GM19467 (cell line): Measurements from ENCODE around the gene NMUR2.

Source experiments
- ATAC-seq: cut with Tn5 transposase; IDR thresholded peaks from one replicate; pipeline ENCODE4 v1.9.1; 2021; ENCODE audit warnings: mild to moderate bottlenecking, moderate library complexity; ENCODE audit not compliant: unreplicated experiment

Gene NMUR2

GRCh38 chr5:152405145-152405544, at the start of gene NMUR2:
NMUR2 (minus strand) TSS chr5:152405279; CDS start chr5:152405113, 166 bp downstream.
- ATAC-seq, result no peak

DNA sequence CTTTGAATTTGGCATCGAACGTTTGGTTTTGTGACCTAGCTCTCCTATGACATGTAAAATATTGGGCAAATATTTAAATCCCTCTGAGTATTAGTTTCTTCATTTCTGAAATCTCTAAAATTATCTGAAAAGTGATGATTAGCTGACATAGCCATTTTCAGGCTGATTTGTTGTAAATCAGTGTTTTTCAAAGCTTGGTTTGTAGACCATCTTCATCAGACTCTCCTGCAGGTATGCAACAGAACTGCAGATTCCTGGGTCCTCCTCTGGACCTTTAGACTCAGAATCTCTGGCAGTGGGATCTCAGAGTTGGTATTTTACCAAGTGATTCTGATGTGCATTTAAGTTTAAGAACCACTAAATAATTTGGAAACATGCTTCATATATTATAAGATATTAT, 38.9 kb upstream of the NMUR2 start:
- ATAC-seq, result no peak

- no peak for ATAC-seq
Measured at GRCh38 chr5:152439791-152440190, 34.7 kb upstream of the NMUR2 start.

DNA sequence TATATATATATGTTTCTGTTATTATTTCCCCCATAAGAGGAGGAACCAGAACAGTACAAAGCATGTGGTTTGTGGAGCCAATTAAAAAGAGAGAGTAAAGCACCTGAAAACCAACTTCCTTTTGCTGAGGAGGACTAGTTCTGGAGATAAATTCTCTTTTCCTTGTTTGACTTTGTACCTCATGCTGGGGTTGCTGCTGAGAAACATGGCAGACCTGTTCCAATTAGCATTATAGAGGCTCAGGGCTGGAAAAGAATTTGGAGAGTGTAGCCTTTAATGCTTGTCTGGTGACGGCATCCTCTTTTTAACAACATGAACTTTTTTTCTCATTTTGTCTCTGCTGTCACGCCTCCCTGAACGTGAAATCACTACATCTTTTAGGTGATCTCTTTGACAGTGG, 32.8 kb upstream of the NMUR2 start:
- ATAC-seq, result no peak

- ATAC-seq, result no peak
Measured at GRCh38 chr5:152427721-152428120, 22.6 kb upstream of the NMUR2 start.

GRCh38 chr5:152425083-152425482, 20.0 kb upstream of the NMUR2 start:
- ATAC-seq, result no peak

GRCh38 chr5:152424501-152424900, 19.4 kb upstream of the NMUR2 start:
- no peak for ATAC-seq

DNA sequence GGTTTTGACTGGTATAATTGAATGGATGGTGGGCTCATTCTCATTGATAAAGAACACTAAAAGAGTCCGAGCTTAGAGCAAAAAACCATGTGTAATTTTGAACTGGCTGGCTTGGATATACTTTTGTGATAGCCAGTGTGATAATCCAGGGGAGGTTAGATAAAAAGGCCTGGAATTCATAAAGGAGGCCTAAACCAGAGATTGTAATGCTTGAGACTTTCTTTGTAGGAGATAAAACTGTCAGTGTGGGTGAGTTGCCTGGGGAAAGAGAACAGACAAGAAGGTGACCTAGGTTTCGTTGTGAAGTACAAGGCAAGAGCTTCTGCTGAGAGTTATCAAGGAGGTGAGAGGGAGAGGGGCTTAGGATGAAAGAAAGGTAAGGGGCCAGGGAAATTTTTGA, 17.0 kb upstream of the NMUR2 start:
- no peak for ATAC-seq

- no peak for ATAC-seq
Measured at GRCh38 chr5:152412129-152412528, 7.0 kb upstream of the NMUR2 start.

- no peak for ATAC-seq
Measured at GRCh38 chr5:152406082-152406481, 1.0 kb upstream of the NMUR2 start.

DNA sequence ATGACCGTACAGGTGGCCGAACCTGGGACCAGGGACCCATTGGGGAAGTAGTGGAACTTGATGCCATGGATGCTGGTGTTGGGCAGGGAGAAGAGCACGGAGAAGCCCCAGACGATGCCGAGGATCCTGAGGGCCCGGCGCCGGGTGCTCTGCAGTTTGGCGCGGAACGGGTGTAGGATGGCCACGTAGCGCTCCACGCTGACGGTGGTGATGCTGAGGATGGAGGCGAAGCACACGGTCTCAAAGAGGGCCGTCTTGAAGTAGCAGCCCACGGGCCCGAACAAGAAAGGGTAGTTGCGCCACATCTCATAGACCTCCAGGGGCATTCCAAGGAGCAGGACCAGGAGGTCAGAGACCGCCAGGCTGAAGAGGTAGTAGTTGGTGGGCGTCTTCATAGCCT, 585 bp downstream of the NMUR2 start:
- ATAC-seq, result no peak

DNA sequence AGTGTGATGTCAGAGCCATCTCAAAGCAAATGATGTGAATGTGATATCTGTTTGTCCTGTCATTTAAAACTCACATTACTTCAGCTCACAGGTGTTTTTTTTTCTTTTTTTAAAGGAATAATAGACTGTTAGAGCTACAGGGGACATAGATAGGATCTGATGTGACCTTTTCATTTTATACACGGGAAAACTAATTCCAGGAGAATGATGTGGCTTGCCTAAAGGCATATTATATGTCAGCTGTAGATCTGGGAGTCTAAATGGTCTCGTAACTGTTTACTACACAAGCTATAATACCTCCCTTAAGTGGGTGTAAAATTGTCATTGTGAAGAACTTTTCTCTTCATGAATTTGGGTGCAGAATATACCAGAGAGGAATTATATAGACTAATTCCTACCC, 2.0 kb downstream of the NMUR2 start:
- no peak for ATAC-seq

GRCh38 chr5:152400846-152401245, 4.2 kb downstream of the NMUR2 start:
- ATAC-seq, result no peak

- peak; percentile 84 for ATAC-seq
Measured at GRCh38 chr5:152397581-152397980, 7.5 kb downstream of the NMUR2 start.

GRCh38 chr5:152393441-152393840, 11.6 kb downstream of the NMUR2 start:
- ATAC-seq, result no peak

DNA sequence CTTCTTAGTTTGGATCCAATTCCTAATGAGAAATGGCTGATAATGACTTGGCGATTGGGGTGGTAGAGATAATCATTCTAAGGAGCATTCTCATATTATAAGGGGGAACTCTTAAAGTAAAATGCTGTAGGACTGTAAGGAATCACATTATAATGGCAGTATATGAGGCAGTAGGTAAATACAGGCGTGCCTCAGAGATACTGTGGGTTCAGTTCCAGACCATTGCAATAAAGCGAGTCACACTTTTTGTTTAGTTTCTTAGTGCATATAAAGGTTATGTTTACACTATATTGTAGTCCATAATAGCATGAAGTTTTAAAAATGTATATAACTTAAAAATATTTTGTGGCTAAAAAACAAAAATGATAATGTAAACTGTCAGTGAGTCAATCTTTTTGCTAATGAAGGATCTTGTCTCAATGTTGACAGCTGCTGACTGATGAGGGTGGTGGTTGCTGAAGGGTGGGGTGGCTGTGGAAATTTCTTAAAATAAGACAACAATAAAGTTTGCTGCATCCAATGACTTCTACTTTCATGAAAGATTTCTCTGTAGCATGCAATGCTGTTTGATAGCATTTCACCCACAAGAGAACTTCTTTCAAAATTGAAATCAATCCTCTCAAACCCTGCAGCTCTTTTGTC, 15.8 kb downstream of the NMUR2 start:
- ATAC-seq, result no peak

- no peak for ATAC-seq
Measured at GRCh38 chr5:152388610-152389009, 16.5 kb downstream of the NMUR2 start.

DNA sequence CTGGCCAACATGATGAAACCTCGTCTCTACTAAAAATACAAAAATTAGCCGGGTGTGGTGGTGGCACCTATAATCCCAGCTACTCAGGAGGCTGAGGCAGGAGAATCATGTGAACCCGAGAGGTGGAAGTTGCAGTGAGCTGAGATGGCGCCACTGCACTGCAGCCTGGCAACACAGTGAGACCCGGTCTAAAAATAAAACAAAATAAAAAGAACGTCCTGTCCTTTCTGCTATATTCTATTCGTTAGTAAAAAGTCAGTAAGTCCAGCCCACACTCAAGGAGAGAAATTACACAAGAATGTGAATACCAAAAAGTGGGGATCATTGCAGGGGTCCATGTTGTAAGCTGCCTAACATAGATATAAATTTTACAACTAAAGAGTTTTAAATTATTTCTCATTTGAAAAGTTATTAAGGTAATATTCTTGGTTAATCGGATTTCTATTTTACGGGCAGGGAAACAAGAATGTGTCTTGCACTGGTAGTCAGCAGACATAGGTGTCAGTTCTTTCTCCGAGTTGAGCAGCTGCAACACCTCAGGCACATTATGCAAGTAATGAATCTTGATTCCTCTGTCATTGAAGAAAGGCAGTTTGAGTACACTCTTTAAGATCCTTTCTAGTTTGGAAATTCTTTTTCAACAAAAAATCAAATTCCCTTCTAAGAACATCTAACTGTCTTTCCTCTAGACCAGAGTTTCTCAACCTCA, 24.5 kb downstream of the NMUR2 start:
- no peak for ATAC-seq

- no peak for ATAC-seq
Measured at GRCh38 chr5:152379331-152379730, 25.7 kb downstream of the NMUR2 start.

GRCh38 chr5:152378730-152379129, 26.3 kb downstream of the NMUR2 start:
- ATAC-seq, result no peak

DNA sequence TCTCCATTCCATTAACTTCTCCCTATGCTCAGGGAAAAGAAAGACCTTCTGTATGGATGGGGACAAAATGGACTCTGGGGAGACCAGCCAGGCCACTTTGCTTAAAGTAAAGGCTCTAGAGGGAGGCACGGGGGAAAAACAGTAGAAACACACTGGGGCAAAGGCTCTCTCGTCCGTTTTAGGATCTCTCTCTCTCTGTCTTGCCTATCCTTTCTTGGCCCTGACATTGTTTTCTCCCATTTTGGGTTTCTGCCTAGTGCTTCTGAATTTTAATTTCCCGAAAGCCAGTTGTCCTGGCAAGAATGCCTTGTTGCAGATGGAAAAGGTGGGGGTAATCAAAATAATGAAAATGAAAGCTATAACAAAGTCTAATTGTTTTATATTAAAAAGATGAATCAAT, 28.2 kb downstream of the NMUR2 start:
- ATAC-seq, result no peak

GRCh38 chr5:152374711-152375275, 30.3 kb downstream of the NMUR2 start:
- ATAC-seq, result no peak
